TTC549 (cell line): ENCODE results near the gene HES3.

Source experiments
- FAIRE-seq: peaks from 2 replicates; lab custom pipeline; 2012; peaks lifted over from hg19 to GRCh38; lab: Jason Lieb, UNC

HES3 gene

GRCh38 chr1:6263716-6264115 lies 19.7 kb downstream of the HES3 start:
- no peak for FAIRE-seq

- FAIRE-seq: no peak
These were observed 21.2 kb downstream of the HES3 start for GRCh38 chr1:6265151-6265550.

GRCh38 chr1:6266641-6267040 lies 22.7 kb downstream of the HES3 start:
- no peak for FAIRE-seq

- no peak for FAIRE-seq
These were observed 23.8 kb downstream of the HES3 start for GRCh38 chr1:6267686-6268322.

- no peak for FAIRE-seq
These were observed 24.4 kb downstream of the HES3 start for GRCh38 chr1:6268415-6268814.

GRCh38 chr1:6269296-6269695 lies 25.3 kb downstream of the HES3 start:
- FAIRE-seq: no peak

GRCh38 chr1:6269720-6270400 lies 25.9 kb downstream of the HES3 start:
- FAIRE-seq: no peak

GRCh38 chr1:6270401-6270800 lies 26.4 kb downstream of the HES3 start:
- FAIRE-seq: no peak

- no peak for FAIRE-seq
These were observed 27.0 kb downstream of the HES3 start for GRCh38 chr1:6271006-6271405.

GRCh38 chr1:6271554-6271953 lies 27.6 kb downstream of the HES3 start:
- no peak for FAIRE-seq

GRCh38 chr1:6272452-6272851 lies 28.5 kb downstream of the HES3 start:
- no peak for FAIRE-seq

GRCh38 chr1:6272868-6273267 lies 28.9 kb downstream of the HES3 start:
- FAIRE-seq: no peak

GRCh38 chr1:6273380-6273891 lies 29.5 kb downstream of the HES3 start:
- FAIRE-seq: no peak

- no peak for FAIRE-seq
These were observed 30.1 kb downstream of the HES3 start for GRCh38 chr1:6274102-6274501.

- no peak for FAIRE-seq
These were observed 30.7 kb downstream of the HES3 start for GRCh38 chr1:6274622-6275139.

GRCh38 chr1:6275826-6276782 lies 32.1 kb downstream of the HES3 start:
- no peak for FAIRE-seq

GRCh38 chr1:6276811-6277555 lies 33.0 kb downstream of the HES3 start:
- FAIRE-seq: no peak

GRCh38 chr1:6278263-6278662 lies 34.3 kb downstream of the HES3 start:
- no peak for FAIRE-seq

GRCh38 chr1:6279066-6279465 lies 35.1 kb downstream of the HES3 start:
- no peak for FAIRE-seq

- FAIRE-seq: no peak
These were observed 35.8 kb downstream of the HES3 start for GRCh38 chr1:6279613-6280383.
